ENCODE measurements around the gene MCU.
"Not testable (repeated sequence)": the region's sequence is repeated elsewhere in the genome, so short reads cannot be mapped to it uniquely, and the experiment has no call there.

MCU gene

GRCh38 chr10:72918352-72918751 lies 226.4 kb downstream of the MCU start:
- Histone ChIP-seq H3K4me3 (ENCODE audit: low read length in 2 of 2) (no peak overlapping the region), H3K36me3 (ENCODE audit: control insufficient read depth in 2 of 2, insufficient read depth in 2 of 2, low read length in 2 of 2) (no peaks in the 10 kb centered on the region), H3K27me3 (ENCODE audit: control insufficient read depth in 2 of 2, insufficient read depth in 2 of 2, low read length in 2 of 2) (no peaks in the 10 kb centered on the region), H3K9ac (ENCODE audit: low read depth in 1 of 2, low read length in 2 of 2) (no peak overlapping the region), H3K9me3 (ENCODE audit: control insufficient read depth in 2 of 2, low read length in 2 of 2) (no peaks in the 10 kb centered on the region), H3K4me1 (ENCODE audit: control insufficient read depth in 2 of 2, insufficient read depth in 2 of 2, low read length in 2 of 2) (no peaks in the 10 kb centered on the region), H3K27ac (ENCODE audit: low read depth in 2 of 2, low read length in 2 of 2) (no peak overlapping the region)

- not testable (repeated sequence) for H3K27me3 ChIP-seq (ENCODE audit: control insufficient read depth in 2 of 2, insufficient read depth in 2 of 2, low read length in 2 of 2); H3K4me3 ChIP-seq (ENCODE audit: low read length in 2 of 2); H3K27ac ChIP-seq (ENCODE audit: low read depth in 2 of 2, low read length in 2 of 2); H3K9ac ChIP-seq (ENCODE audit: low read depth in 1 of 2, low read length in 2 of 2); H3K4me1 ChIP-seq (ENCODE audit: control insufficient read depth in 2 of 2, insufficient read depth in 2 of 2, low read length in 2 of 2); H3K36me3 ChIP-seq (ENCODE audit: control insufficient read depth in 2 of 2, insufficient read depth in 2 of 2, low read length in 2 of 2); H3K9me3 ChIP-seq (ENCODE audit: control insufficient read depth in 2 of 2, low read length in 2 of 2)
These were observed 229.3 kb downstream of the MCU start for GRCh38 chr10:72921147-72921683.

DNA sequence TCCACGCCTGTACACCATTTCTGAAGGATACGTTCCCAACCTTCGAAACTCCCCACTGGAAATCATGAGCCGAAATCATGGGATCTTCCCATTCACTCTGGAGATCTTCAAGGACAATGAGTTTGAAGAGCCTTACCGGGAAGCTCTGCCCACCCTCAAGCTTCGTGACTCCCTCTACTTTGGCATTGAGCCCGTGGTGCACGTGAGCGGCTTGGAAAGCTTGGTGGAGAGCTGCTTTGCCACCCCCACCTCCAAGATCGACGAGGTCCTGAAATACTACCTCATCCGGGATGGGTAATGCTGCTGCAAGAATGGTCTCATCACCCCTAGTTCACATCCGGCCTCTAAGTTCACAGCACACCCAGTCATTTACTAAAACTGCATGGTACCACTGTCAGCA lies 232.4 kb downstream of the MCU start:
- no peaks in the 10 kb centered on the region for H3K27me3 ChIP-seq (ENCODE audit: control insufficient read depth in 2 of 2, insufficient read depth in 2 of 2, low read length in 2 of 2)
- no peaks in the 10 kb centered on the region for H3K36me3 ChIP-seq (ENCODE audit: control insufficient read depth in 2 of 2, insufficient read depth in 2 of 2, low read length in 2 of 2)
- H3K27ac ChIP-seq (ENCODE audit: low read depth in 2 of 2, low read length in 2 of 2), result no peak overlapping the region
- peaks cover 0 to 4% of the 10 kb centered on the region in 2 donors for H3K4me1 ChIP-seq (ENCODE audit: control insufficient read depth in 2 of 2, insufficient read depth in 2 of 2, low read length in 2 of 2)
- no peaks in the 10 kb centered on the region for H3K9me3 ChIP-seq (ENCODE audit: control insufficient read depth in 2 of 2, low read length in 2 of 2)
- no peak overlapping the region for H3K4me3 ChIP-seq (ENCODE audit: low read length in 2 of 2)
- H3K9ac ChIP-seq (ENCODE audit: low read depth in 1 of 2, low read length in 2 of 2), result no peak overlapping the region

- Histone ChIP-seq H3K36me3 (ENCODE audit: control insufficient read depth in 2 of 2, insufficient read depth in 2 of 2, low read length in 2 of 2) (no peaks in the 10 kb centered on the region), H3K9ac (ENCODE audit: low read depth in 1 of 2, low read length in 2 of 2) (no peak overlapping the region), H3K9me3 (ENCODE audit: control insufficient read depth in 2 of 2, low read length in 2 of 2) (no peaks in the 10 kb centered on the region), H3K4me1 (ENCODE audit: control insufficient read depth in 2 of 2, insufficient read depth in 2 of 2, low read length in 2 of 2) (peaks cover 0 to 4% of the 10 kb centered on the region in 2 donors), H3K27me3 (ENCODE audit: control insufficient read depth in 2 of 2, insufficient read depth in 2 of 2, low read length in 2 of 2) (no peaks in the 10 kb centered on the region), H3K27ac (ENCODE audit: low read depth in 2 of 2, low read length in 2 of 2) (no peak overlapping the region), H3K4me3 (ENCODE audit: low read length in 2 of 2) (no peak overlapping the region)
These were observed 234.1 kb downstream of the MCU start for GRCh38 chr10:72925951-72926465.

DNA sequence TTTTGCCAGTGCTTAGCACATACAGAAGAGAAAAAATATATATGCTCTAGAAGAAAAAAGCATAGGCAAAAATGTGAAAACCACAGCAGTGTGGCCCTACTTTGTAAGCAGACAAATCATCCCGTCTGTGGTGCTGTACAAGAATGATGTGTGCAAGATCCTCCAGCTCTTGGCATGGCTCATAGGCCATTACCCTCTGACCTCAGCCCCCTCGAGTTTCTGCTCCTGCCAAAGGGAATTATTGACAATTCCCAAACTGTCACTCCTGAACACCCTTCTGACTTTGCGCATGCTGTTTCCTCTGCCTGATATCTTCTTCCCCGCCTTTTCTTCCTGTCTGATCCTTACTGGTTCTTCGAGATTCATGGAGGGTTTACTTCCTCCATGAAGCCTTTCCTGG lies 235.5 kb downstream of the MCU start:
- Histone ChIP-seq H3K4me3 (ENCODE audit: low read length in 2 of 2) (no peak overlapping the region), H3K27me3 (ENCODE audit: control insufficient read depth in 2 of 2, insufficient read depth in 2 of 2, low read length in 2 of 2) (no peaks in the 10 kb centered on the region), H3K27ac (ENCODE audit: low read depth in 2 of 2, low read length in 2 of 2) (no peak overlapping the region), H3K9ac (ENCODE audit: low read depth in 1 of 2, low read length in 2 of 2) (no peak overlapping the region), H3K36me3 (ENCODE audit: control insufficient read depth in 2 of 2, insufficient read depth in 2 of 2, low read length in 2 of 2) (no peaks in the 10 kb centered on the region), H3K4me1 (ENCODE audit: control insufficient read depth in 2 of 2, insufficient read depth in 2 of 2, low read length in 2 of 2) (peaks cover 0 to 4% of the 10 kb centered on the region in 2 donors), H3K9me3 (ENCODE audit: control insufficient read depth in 2 of 2, low read length in 2 of 2) (no peaks in the 10 kb centered on the region)

- H3K36me3 ChIP-seq (ENCODE audit: control insufficient read depth in 2 of 2, insufficient read depth in 2 of 2, low read length in 2 of 2), result no peaks in the 10 kb centered on the region
- no peaks in the 10 kb centered on the region for H3K27me3 ChIP-seq (ENCODE audit: control insufficient read depth in 2 of 2, insufficient read depth in 2 of 2, low read length in 2 of 2)
- H3K4me3 ChIP-seq (ENCODE audit: low read length in 2 of 2), result no peak overlapping the region
- no peak overlapping the region for H3K27ac ChIP-seq (ENCODE audit: low read depth in 2 of 2, low read length in 2 of 2)
- H3K9me3 ChIP-seq (ENCODE audit: control insufficient read depth in 2 of 2, low read length in 2 of 2), result no peaks in the 10 kb centered on the region
- peaks cover 0 to 4% of the 10 kb centered on the region in 2 donors for H3K4me1 ChIP-seq (ENCODE audit: control insufficient read depth in 2 of 2, insufficient read depth in 2 of 2, low read length in 2 of 2)
- no peak overlapping the region for H3K9ac ChIP-seq (ENCODE audit: low read depth in 1 of 2, low read length in 2 of 2)
These were observed 236.9 kb downstream of the MCU start for GRCh38 chr10:72928798-72929197.

DNA sequence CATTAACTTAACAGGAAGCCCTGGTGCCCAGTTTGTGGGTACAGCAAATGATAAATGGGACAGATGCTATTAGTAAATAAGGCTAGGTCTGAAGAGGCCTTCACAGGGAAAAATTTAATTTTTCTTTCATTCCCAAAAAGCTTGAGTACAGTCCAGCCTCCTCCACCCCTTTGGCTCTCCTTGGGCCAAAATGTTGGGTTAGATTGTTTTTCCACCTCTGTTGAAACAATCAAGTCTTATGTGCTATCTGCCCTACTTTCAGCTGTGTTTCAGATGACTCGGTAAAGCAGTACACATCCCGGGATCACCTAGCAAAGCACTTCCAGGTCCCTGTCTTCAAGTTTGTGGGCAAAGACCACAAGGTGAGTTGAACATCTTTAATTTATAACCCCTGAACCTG lies 238.3 kb downstream of the MCU start:
- Histone ChIP-seq H3K9me3 (ENCODE audit: control insufficient read depth in 2 of 2, low read length in 2 of 2) (no peaks in the 10 kb centered on the region), H3K27ac (ENCODE audit: low read depth in 2 of 2, low read length in 2 of 2) (no peak overlapping the region), H3K36me3 (ENCODE audit: control insufficient read depth in 2 of 2, insufficient read depth in 2 of 2, low read length in 2 of 2) (no peaks in the 10 kb centered on the region), H3K27me3 (ENCODE audit: control insufficient read depth in 2 of 2, insufficient read depth in 2 of 2, low read length in 2 of 2) (no peaks in the 10 kb centered on the region), H3K9ac (ENCODE audit: low read depth in 1 of 2, low read length in 2 of 2) (no peak overlapping the region), H3K4me3 (ENCODE audit: low read length in 2 of 2) (no peak overlapping the region), H3K4me1 (ENCODE audit: control insufficient read depth in 2 of 2, insufficient read depth in 2 of 2, low read length in 2 of 2) (peaks cover 0 to 4% of the 10 kb centered on the region in 2 donors)

- H3K27ac ChIP-seq (ENCODE audit: low read depth in 2 of 2, low read length in 2 of 2), result no peak overlapping the region
- H3K9ac ChIP-seq (ENCODE audit: low read depth in 1 of 2, low read length in 2 of 2), result no peak overlapping the region
- no peaks in the 10 kb centered on the region for H3K9me3 ChIP-seq (ENCODE audit: control insufficient read depth in 2 of 2, low read length in 2 of 2)
- no peak overlapping the region for H3K4me3 ChIP-seq (ENCODE audit: low read length in 2 of 2)
- H3K36me3 ChIP-seq (ENCODE audit: control insufficient read depth in 2 of 2, insufficient read depth in 2 of 2, low read length in 2 of 2), result no peaks in the 10 kb centered on the region
- peaks cover 0 to 3% of the 10 kb centered on the region in 2 donors for H3K4me1 ChIP-seq (ENCODE audit: control insufficient read depth in 2 of 2, insufficient read depth in 2 of 2, low read length in 2 of 2)
- no peaks in the 10 kb centered on the region for H3K27me3 ChIP-seq (ENCODE audit: control insufficient read depth in 2 of 2, insufficient read depth in 2 of 2, low read length in 2 of 2)
These were observed 240.5 kb downstream of the MCU start for GRCh38 chr10:72932259-72933015.

DNA sequence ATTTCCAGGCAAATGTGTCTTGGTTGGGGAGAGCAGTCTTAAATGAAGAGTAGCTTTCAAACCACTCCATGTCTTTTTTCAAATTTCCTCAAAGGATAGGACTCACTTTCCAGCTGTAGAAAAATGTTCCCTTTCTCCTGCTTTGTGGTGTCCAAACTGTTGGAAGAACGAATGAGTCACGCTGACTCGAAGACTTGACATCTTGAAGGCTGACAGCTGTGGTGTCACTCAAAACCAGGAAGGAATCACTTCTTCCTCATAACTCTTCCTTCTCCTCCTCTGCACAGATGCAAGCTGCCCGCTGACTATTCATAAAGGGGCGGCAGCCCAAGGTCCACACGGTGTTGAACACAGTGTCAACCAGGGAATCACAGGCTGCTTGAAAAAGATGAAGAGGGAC lies 243.4 kb downstream of the MCU start:
- no peaks in the 10 kb centered on the region for H3K4me1 ChIP-seq (ENCODE audit: control insufficient read depth in 2 of 2, insufficient read depth in 2 of 2, low read length in 2 of 2)
- no peak overlapping the region for H3K27ac ChIP-seq (ENCODE audit: low read depth in 2 of 2, low read length in 2 of 2)
- no peak overlapping the region for H3K4me3 ChIP-seq (ENCODE audit: low read length in 2 of 2)
- H3K9ac ChIP-seq (ENCODE audit: low read depth in 1 of 2, low read length in 2 of 2), result no peak overlapping the region
- H3K9me3 ChIP-seq (ENCODE audit: control insufficient read depth in 2 of 2, low read length in 2 of 2), result no peaks in the 10 kb centered on the region
- no peaks in the 10 kb centered on the region for H3K27me3 ChIP-seq (ENCODE audit: control insufficient read depth in 2 of 2, insufficient read depth in 2 of 2, low read length in 2 of 2)
- no peaks in the 10 kb centered on the region for H3K36me3 ChIP-seq (ENCODE audit: control insufficient read depth in 2 of 2, insufficient read depth in 2 of 2, low read length in 2 of 2)
